Measurements from ENCODE around the gene DAGLB.
"Not testable (repeated sequence)": the region's sequence is repeated elsewhere in the genome, so short reads cannot be mapped to it uniquely, and the experiment has no call there.

The DAGLB gene

GRCh38 chr7:6409091-6409490, 38.7 kb downstream of the DAGLB start:
- H3K4me3 ChIP-seq (replicated peaks in 1 of 2; ENCODE audit: low read depth in 2 of 2, low read length in 2 of 2), result no peak overlapping the region
- TF ChIP-seq, protein P1, sequence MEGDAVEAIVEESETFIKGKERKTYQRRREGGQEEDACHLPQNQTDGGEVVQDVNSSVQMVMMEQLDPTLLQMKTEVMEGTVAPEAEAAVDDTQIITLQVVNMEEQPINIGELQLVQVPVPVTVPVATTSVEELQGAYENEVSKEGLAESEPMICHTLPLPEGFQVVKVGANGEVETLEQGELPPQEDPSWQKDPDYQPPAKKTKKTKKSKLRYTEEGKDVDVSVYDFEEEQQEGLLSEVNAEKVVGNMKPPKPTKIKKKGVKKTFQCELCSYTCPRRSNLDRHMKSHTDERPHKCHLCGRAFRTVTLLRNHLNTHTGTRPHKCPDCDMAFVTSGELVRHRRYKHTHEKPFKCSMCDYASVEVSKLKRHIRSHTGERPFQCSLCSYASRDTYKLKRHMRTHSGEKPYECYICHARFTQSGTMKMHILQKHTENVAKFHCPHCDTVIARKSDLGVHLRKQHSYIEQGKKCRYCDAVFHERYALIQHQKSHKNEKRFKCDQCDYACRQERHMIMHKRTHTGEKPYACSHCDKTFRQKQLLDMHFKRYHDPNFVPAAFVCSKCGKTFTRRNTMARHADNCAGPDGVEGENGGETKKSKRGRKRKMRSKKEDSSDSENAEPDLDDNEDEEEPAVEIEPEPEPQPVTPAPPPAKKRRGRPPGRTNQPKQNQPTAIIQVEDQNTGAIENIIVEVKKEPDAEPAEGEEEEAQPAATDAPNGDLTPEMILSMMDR (IDR thresholded peaks at IDR 0.05; ENCODE audit: low read depth, low read length), result no peak
- no peak for DNase-seq (ENCODE audit: low read depth in 2 of 2)

GRCh38 chr7:6407434-6407833, 40.3 kb downstream of the DAGLB start:
- DNase-seq (ENCODE audit: low read depth in 2 of 2), result no peak
- no peak overlapping the region for H3K4me3 ChIP-seq (replicated peaks in 1 of 2; ENCODE audit: low read depth in 2 of 2, low read length in 2 of 2)
- TF ChIP-seq, protein P1 (IDR thresholded peaks at IDR 0.05; ENCODE audit: low read depth, low read length), result no peak

DNA sequence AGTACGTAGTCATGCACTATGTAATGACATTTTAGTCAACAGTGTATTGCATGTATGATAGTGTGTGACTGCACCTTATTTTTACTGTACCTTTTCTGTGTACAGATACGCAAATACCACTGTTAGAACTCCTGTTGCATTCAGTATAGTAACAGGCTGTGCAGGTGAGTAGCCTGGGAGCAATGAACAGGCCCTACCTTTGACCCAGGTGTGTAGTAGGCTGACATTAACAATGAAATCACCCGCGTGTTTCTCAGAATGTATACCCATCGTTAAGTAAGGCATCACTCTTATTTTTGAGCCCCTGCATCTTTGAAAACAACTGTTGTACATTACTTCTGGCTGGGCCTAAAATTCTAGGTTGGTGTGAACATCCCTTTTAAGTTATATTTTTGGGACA, 41.6 kb downstream of the DAGLB start:
- TF ChIP-seq, protein P1 (IDR thresholded peaks at IDR 0.05; ENCODE audit: low read depth, low read length), result no peak
- H3K4me3 ChIP-seq (replicated peaks in 1 of 2; ENCODE audit: low read depth in 2 of 2, low read length in 2 of 2), result no peak overlapping the region
- no peak for DNase-seq (ENCODE audit: low read depth in 2 of 2)

DNA sequence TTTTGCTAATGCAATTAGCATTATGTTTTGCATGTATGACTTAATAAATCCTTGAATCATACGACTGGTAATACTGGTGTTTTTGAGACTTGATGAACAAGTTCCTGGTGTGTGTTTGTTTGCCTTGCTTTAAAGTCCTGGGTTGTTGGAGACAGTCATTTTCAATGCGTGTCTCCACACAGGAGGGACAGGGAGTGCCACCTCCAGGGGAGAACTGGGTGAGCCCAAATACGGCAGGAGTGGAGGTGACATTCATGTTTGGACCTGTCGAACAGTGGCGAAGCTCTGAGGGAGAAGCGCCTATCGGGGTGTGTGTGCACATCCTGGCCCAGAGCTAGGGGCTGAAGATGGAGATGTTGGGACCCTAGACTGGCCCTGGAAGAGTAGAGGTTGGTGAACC, 43.8 kb downstream of the DAGLB start:
- H3K4me3 ChIP-seq (replicated peaks in 1 of 2; ENCODE audit: low read depth in 2 of 2, low read length in 2 of 2), result no peak overlapping the region
- TF ChIP-seq, protein P1 (IDR thresholded peaks at IDR 0.05; ENCODE audit: low read depth, low read length), result no peak
- DNase-seq (ENCODE audit: low read depth in 2 of 2), result no peak

GRCh38 chr7:6402741-6403140, 45.0 kb downstream of the DAGLB start:
- H3K4me3 ChIP-seq (replicated peaks in 1 of 2; ENCODE audit: low read depth in 2 of 2, low read length in 2 of 2), result no peak overlapping the region
- DNase-seq (ENCODE audit: low read depth in 2 of 2), result no peak
- TF ChIP-seq, protein P1 (IDR thresholded peaks at IDR 0.05; ENCODE audit: low read depth, low read length), result no peak

DNA sequence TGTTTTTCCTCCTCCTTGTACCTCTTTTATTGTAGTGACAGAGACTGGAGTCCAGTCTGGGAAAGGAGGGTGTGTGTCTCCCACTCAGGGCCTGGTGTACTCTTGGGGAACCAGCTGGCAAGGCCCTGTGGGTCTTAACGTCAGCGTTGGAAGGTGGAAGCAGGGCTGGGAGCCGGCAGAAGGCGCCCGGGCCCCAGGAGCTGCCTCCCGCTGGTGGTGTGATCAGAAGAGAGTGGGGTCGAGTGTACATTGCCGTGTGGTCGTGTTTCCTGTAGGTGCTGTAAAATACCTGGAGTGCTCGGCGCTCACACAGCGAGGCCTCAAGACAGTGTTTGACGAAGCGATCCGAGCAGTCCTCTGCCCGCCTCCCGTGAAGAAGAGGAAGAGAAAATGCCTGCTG, 45.7 kb downstream of the DAGLB start:
- TF ChIP-seq, protein P1 (IDR thresholded peaks at IDR 0.05; ENCODE audit: low read depth, low read length), result no peak
- no peak for DNase-seq (ENCODE audit: low read depth in 2 of 2)

DNA sequence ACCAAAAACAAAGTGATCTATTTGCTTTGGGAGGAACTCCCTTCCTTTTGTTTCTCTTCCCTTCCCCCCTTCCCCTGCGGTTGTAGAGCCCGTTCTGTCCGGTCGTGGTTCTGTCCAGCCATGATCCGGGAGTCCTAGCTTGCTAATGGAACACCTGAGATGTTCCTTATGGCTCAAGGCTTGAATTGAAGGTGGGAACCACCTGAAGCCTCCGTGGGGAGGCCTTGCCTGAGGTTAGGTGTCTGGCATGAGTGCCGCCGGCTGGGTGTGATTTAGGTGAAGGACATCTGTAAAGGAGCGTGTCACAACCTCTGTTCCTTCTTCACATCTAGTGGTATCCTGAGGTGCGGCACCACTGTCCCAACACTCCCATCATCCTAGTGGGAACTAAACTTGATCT, 46.2 kb downstream of the DAGLB start:
- no peak overlapping the region for H3K4me3 ChIP-seq (replicated peaks in 1 of 2; ENCODE audit: low read depth in 2 of 2, low read length in 2 of 2)
- TF ChIP-seq, protein P1 (IDR thresholded peaks at IDR 0.05; ENCODE audit: low read depth, low read length), result no peak
- DNase-seq (ENCODE audit: low read depth in 2 of 2), result no peak

More for the DNA sequence above, 45.7 kb downstream of the DAGLB start:
- no peak overlapping the region for H3K4me3 ChIP-seq (replicated peaks in 1 of 2; ENCODE audit: low read depth in 2 of 2, low read length in 2 of 2)

- H3K4me3 ChIP-seq (replicated peaks in 1 of 2; ENCODE audit: low read depth in 2 of 2, low read length in 2 of 2); DNase-seq (ENCODE audit: low read depth in 2 of 2): not testable (repeated sequence)
Measured at GRCh38 chr7:6400243-6401105, 47.3 kb downstream of the DAGLB start.

Data from cardiac fibroblast (primary cell).